Measurements from ENCODE around the gene HAO2.
"Not testable (repeated sequence)": the region's sequence is repeated elsewhere in the genome, so short reads cannot be mapped to it uniquely, and the experiment has no call there.

HAO2 gene

DNA sequence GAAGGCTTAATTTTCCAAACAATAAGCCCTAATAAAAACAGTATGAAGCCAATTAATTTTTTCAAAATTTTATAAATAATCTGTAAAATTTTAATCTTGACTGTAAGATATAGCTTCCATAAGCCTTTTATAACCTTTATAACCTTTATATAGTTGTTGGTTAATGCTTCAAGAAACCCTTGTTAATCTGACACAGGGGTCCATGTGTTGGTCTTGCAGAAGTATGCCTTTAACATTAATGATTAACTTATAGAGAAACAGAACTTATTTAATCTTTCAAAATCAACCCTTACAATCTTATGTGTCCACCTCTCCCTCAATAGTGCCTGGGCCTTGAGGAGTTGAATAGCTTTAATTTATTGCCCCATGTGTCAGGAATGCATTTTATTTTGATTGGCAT lies 23.2 kb upstream of the HAO2 start:
- DNase-seq (ENCODE audit: low read depth) = no peak

- peak; percentile 33 for DNase-seq (ENCODE audit: low read depth)
Measured at GRCh38 chr1:119347858-119348257, 20.7 kb upstream of the HAO2 start.

GRCh38 chr1:119348941-119349340 lies 19.6 kb upstream of the HAO2 start:
- no peak for DNase-seq (ENCODE audit: low read depth)

DNA sequence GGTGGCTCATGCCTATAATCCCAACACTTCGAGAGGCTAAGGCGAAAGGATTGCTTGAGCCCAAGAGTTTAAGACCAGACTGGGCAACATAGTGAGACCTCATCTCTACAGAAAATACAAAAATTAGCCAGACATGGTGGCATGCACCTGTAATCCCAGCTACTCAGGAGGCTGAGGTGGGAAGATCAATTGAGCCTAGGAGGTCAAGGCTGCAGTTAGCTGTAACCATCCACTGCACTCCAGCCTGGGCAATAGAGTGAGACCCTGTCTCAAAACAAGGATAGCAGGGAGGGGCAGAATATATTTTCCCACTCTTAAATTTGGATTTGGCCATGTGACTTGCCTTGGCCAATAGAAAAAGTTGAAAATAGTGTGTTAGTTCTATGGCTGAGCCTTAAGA lies 17.7 kb upstream of the HAO2 start:
- DNase-seq (ENCODE audit: low read depth) = not testable (repeated sequence)

GRCh38 chr1:119351997-119352396 lies 16.6 kb upstream of the HAO2 start:
- DNase-seq (ENCODE audit: low read depth) = no peak

DNA sequence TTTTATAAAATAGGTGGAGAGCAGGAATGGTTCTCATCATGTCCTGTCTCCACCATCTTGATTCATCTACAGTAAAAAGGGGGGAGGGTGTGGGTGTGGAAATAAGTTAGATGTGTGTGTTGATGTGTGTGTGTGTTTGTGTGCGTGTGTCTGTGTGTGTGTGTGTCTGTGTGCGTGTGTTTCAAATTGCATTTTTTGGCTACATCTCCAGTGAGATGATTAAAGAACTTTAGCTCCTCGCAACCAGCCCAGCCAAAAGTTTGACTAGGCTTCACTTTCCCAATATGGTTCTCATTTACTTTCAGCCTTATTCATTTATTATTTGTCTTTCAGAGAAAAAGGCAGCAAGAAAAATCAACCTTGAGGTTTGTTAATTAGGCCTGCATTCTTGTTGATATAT lies 14.7 kb upstream of the HAO2 start:
- DNase-seq (ENCODE audit: low read depth) = no peak

DNA sequence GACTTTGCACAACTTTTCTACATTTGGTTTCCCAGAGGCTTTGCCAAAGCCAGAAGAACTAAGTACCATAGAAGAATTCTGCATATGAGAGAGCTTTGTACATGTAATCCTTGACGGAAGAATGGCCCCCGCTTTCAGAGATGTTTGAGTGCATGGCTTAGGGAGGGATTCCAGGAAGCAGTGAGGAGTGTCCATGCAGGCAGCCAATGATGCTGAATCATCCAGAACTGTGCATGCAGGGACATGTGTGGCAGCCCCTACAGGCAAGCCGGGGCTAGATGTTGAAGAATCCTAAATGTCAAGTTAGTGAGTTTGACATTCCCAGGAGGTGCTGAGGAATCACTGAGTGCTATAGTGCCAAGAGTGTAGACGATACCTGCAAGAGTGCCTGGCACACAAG lies 9.9 kb upstream of the HAO2 start:
- no peak for DNase-seq (ENCODE audit: low read depth)

DNA sequence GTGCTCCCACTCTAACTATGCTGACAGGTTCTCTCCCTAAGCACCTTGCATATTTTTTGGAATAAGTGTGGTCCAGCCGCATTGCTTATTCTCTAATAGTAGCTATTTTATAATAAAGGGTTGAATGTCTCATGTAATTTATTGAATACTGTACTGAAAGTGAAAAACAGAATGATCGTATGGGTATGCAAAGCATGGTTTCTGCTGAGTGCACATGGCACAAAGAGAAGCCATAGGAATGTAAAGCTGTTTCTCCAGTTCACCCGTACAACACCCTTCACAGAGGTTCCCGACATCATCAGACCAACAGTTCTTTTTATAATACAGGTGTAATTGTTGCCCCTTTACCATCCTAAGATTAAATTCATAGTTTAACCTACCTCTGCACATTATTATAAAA lies 8.9 kb upstream of the HAO2 start:
- no peak for DNase-seq (ENCODE audit: low read depth)

- no peak for DNase-seq (ENCODE audit: low read depth)
Measured at GRCh38 chr1:119361205-119361604, 7.4 kb upstream of the HAO2 start.

- DNase-seq (ENCODE audit: low read depth) = no peak
Measured at GRCh38 chr1:119361620-119362344, 6.8 kb upstream of the HAO2 start.

DNA sequence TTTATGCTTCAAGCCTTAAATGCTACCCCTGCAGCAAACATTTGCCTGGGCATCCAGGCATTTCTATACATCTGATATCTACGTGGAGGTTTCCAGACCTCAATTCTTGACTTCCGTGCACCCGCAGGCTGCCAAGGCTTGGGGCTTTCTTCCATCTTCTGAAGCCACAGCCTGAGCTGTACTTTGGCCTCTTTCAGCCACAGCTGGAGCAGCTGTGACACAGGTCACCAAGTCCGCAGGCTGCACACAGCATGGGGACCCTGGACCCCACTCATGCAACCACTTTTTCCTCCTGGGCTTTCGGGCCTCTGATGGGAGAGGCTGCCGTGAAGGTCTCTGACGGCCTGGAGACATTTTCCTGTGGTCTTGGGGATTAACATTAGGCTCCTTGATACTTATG lies 5.4 kb upstream of the HAO2 start:
- DNase-seq (ENCODE audit: low read depth) = no peak

GRCh38 chr1:119364640-119365039 lies 3.9 kb upstream of the HAO2 start:
- no peak for DNase-seq (ENCODE audit: low read depth)

DNA sequence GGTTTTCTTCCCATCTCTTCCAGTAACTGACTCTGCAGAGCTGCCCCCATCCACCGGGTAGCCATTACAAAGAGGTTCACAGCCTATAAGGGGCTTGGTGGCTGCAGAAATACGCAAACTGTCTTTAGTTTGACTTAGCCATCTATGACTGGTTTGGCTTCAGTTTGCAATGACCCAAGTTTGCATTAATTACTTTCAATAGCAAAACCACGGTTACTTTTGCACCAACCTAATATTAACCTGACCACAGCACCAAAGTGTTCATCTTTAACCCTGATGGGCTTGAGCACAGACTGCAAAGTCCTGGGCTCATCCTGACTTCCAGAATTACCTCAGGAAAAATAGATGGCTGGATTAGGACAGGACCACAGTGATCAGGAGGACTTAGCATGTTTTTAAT lies 2.2 kb upstream of the HAO2 start:
- DNase-seq (ENCODE audit: low read depth) = no peak

GRCh38 chr1:119367432-119368124 lies 1.0 kb upstream of the HAO2 start:
- DNase-seq (ENCODE audit: low read depth) = no peak

DNA sequence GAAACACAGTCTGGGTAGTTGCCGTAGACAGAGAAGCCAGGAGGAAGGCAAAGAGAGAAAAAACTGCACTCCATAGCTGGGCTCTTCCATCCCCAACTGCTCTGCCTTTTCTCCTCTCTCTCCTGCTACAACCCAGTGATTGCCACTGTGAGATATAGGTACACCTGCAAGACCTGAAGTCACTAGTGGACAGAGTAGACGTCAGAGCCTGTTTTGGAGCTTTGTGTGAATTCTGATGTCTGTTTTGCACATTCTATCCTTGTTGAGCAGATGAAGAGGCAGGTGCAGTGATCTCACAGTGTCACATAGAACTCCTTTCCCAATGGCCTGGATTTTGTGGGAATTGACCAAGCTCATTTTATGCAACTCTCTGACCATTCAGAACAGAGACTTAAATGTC lies 2.2 kb downstream of the HAO2 start:
- no peak for DNase-seq (ENCODE audit: low read depth)

GRCh38 chr1:119371815-119372214 lies 3.2 kb downstream of the HAO2 start:
- DNase-seq (ENCODE audit: low read depth) = no peak

DNA sequence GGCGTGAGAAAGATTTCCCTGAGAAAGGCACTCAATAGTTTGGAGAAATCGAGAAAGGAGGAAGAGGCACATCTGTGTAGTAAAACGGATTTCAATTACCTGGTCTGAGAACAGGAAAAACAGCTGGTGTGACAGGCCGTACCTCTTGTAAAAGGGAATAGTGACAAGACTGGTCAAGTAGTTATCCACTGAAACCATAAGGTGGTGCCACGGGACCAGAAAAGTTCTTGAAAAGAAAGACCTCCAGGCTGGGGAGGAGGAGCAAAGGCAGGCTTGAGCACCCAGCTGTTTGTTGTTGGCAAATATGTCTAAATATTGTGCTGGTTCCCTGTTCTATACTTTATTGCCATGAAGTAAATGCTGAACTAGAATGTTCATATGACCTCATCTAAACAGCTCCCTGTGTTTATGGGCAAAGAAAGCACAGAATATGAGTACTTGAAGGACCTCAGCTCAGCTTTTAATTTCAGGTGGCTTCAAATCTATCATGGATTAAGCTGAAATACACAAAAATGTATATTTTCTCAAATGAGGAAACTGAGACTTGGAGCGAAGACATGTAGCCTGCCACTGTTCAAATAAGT lies 4.0 kb downstream of the HAO2 start:
- DNase-seq (ENCODE audit: low read depth) = no peak

DNA sequence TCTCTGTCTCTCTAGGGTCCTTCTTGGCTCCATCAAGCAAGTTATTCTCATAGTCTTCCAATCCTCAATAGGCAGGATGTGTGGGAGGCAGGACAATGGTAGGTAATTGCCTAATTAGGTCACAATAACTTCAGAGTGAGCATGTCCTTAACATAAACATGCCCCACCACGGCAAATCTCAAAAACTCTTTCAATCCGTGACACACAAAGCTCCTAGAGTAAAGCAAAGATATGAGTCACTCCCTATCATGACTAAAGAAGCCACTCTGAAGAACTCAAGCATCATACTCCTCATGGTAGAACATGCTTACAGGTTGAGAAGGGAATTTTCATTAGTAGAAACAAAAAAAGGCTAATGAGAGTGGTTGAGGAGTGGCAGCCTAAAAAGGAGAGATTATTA lies 4.9 kb downstream of the HAO2 start:
- DNase-seq (ENCODE audit: low read depth) = no peak

GRCh38 chr1:119374208-119374874 lies 5.8 kb downstream of the HAO2 start:
- no peak for DNase-seq (ENCODE audit: low read depth)

DNA sequence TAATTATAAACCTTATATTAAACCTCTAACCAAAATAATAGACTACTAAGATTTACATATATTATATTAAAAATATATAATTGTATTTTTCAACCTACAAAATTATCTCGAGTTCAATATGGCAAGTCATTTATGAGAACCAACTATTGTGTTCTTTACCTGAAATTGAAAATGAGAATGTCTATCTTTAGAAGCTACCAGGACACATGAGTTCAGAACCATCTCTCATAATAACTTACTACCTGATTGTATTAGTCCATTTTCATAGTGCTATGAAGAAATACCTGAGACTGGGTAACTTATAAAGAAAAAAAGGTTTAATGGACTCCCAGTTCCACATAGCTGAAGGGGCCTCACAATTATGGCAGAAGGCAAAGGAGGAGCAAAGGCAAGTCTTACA lies 6.8 kb downstream of the HAO2 start:
- no peak for DNase-seq (ENCODE audit: low read depth)

DNA sequence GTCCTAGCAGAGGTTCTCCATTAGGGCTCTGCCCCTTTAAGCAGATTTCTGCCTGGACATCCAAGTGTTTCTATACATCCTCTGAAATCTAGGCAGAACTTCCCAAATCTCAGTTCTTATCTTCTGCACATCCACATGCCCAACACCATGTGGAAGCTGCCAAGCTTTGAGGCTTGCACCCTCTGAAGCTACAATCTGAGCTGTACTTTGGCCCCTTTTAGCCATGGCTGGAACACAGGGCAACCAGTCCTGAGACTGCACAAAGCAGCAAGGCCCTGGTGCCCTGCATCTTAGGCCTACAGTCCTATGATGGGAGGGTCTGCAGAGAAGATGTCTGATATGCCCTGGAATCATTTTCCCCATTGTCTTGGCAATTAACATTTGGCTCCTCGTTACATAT lies 8.0 kb downstream of the HAO2 start:
- no peak for DNase-seq (ENCODE audit: low read depth)

- DNase-seq (ENCODE audit: low read depth) = not testable (repeated sequence)
Measured at GRCh38 chr1:119377594-119377993, 9.0 kb downstream of the HAO2 start.

DNA sequence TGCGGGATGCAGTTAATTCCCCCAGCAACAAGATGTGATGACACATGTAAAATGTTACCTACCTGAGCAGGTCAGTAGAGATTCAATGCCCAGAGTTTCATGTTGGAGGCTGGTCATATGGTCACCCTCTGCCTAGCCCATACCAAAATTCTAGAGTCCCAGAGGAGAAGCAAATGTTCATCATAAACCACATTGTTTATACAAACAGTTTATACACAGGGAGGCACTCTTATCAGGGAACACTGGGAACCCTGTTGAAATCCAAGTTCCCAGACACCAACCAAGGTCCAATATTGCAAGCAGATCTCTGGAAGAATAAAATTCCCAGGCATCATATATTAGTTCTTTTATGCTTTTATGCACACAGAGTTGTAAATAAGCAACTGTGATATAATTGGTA lies 10.5 kb downstream of the HAO2 start:
- DNase-seq (ENCODE audit: low read depth) = no peak

Measured in HS-27A (cell line).